ENCODE data around the gene DLX4.

Gene DLX4

GRCh38 chr17:49969134-49969759 is at the start of gene DLX4:
TSS of gene DLX4 (plus strand) at chr17:49969190. CDS start at chr17:49969469, 279 bp downstream.
- DNase-seq (ENCODE audit: low read depth in 1 of 2, low spot score in 1 of 2), result no peak

GRCh38 chr17:49920030-49920769 is 48.8 kb upstream of the DLX4 start:
- DNase-seq (ENCODE audit: low read depth in 1 of 2, low spot score in 1 of 2), result no peak

- no peak for DNase-seq (ENCODE audit: low read depth in 1 of 2, low spot score in 1 of 2)
These were observed 46.9 kb upstream of the DLX4 start for GRCh38 chr17:49922095-49922494.

GRCh38 chr17:49924116-49924515 is 44.9 kb upstream of the DLX4 start:
- no peak for DNase-seq (ENCODE audit: low read depth in 1 of 2, low spot score in 1 of 2)

- DNase-seq (ENCODE audit: low read depth in 1 of 2, low spot score in 1 of 2), result no peak
These were observed 44.4 kb upstream of the DLX4 start for GRCh38 chr17:49924589-49924988.

GRCh38 chr17:49925921-49926320 is 43.1 kb upstream of the DLX4 start:
- DNase-seq (ENCODE audit: low read depth in 1 of 2, low spot score in 1 of 2), result no peak

GRCh38 chr17:49926886-49927285 is 42.1 kb upstream of the DLX4 start:
- DNase-seq (ENCODE audit: low read depth in 1 of 2, low spot score in 1 of 2), result no peak

- no peak for DNase-seq (ENCODE audit: low read depth in 1 of 2, low spot score in 1 of 2)
These were observed 40.7 kb upstream of the DLX4 start for GRCh38 chr17:49928126-49928800.

GRCh38 chr17:49928837-49929475 is 40.0 kb upstream of the DLX4 start:
- no peak for DNase-seq (ENCODE audit: low read depth in 1 of 2, low spot score in 1 of 2)

- DNase-seq (ENCODE audit: low read depth in 1 of 2, low spot score in 1 of 2), result no peak
These were observed 38.1 kb upstream of the DLX4 start for GRCh38 chr17:49930880-49931279.

- DNase-seq (ENCODE audit: low read depth in 1 of 2, low spot score in 1 of 2), result no peak
These were observed 37.4 kb upstream of the DLX4 start for GRCh38 chr17:49931416-49932137.

- DNase-seq (ENCODE audit: low read depth in 1 of 2, low spot score in 1 of 2), result no peak
These were observed 36.8 kb upstream of the DLX4 start for GRCh38 chr17:49932138-49932723.

- no peak for DNase-seq (ENCODE audit: low read depth in 1 of 2, low spot score in 1 of 2)
These were observed 36.1 kb upstream of the DLX4 start for GRCh38 chr17:49932901-49933300.

- no peak for DNase-seq (ENCODE audit: low read depth in 1 of 2, low spot score in 1 of 2)
These were observed 33.3 kb upstream of the DLX4 start for GRCh38 chr17:49935526-49936210.

GRCh38 chr17:49936386-49936785 is 32.6 kb upstream of the DLX4 start:
- no peak for DNase-seq (ENCODE audit: low read depth in 1 of 2, low spot score in 1 of 2)

GRCh38 chr17:49939318-49939717 is 29.7 kb upstream of the DLX4 start:
- no peak for DNase-seq (ENCODE audit: low read depth in 1 of 2, low spot score in 1 of 2)

GRCh38 chr17:49941427-49941826 is 27.6 kb upstream of the DLX4 start:
- DNase-seq (ENCODE audit: low read depth in 1 of 2, low spot score in 1 of 2), result no peak

GRCh38 chr17:49942947-49943346 is 26.0 kb upstream of the DLX4 start:
- DNase-seq (ENCODE audit: low read depth in 1 of 2, low spot score in 1 of 2), result no peak

- no peak for DNase-seq (ENCODE audit: low read depth in 1 of 2, low spot score in 1 of 2)
These were observed 24.6 kb upstream of the DLX4 start for GRCh38 chr17:49944273-49944870.

GRCh38 chr17:49946208-49946607 is 22.8 kb upstream of the DLX4 start:
- DNase-seq (ENCODE audit: low read depth in 1 of 2, low spot score in 1 of 2), result no peak

All from activated CD4-positive, alpha-beta T cell treated with anti-CD3 and anti-CD28 coated beads, Interleukin-2, amount 50 U/mL, for 24 hours (primary cell).